ENCODE measurements around the gene GNB1.

GNB1 gene

DNA sequence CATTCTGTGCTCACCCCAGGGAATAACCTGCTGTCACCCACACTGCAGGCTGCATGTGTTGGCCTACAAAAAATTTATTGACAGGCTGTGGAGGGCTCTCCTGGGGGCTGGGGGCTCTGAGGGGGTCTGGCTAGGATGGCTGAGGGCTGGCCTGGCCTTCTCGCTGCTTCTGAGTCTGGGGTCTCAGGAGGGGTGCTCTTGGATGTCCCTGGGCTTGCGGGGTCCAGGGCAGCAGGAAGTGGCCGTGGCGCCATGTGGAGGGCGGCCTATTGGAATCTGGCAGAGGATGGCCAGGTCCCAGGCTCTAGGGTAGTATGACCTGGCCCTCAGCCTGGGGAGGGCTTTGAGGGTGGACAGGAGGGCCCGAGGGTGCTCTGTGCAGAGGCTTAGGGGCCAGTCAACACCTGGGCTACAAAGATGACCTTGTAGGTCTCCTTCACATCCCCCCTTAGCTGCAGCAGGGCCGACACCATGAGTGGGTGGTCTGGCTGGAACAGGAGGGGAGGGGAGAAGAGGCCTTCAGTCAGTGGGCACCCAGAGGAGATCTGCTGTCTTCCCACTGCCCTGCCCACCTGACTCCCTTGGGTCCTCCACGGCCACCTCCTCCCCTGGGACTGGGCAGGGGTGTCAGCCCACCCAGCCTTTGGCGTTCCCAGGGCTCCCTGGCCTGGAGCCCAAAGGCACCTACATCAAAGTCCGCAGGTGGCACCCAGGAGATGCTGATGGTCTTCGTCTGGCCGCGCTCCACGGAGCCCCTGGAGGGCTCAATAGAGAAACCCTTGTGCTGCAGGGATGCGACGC lies 31.2 kb upstream of the GNB1 start:
- no peak overlapping the region for H2BK15ac ChIP-seq (ENCODE audit: low read depth, poor library complexity, severe bottlenecking)
- peaks cover 0 to 42% of the 10 kb centered on the region in 2 experiments for H3K27me3 ChIP-seq (ENCODE audit: control insufficient read depth in 1 of 2, insufficient read depth in 1 of 2, low read length in 2 of 2)
- no peaks in the 10 kb centered on the region for H3K36me3 ChIP-seq (ENCODE audit: control insufficient read depth in 1 of 2, insufficient read depth in 2 of 2, low read depth in 1 of 2, low read length in 2 of 2)
- H2BK12ac ChIP-seq (ENCODE audit: low read length in 2 of 2), result no peak overlapping the region
- no peak overlapping the region for H3K4ac ChIP-seq (ENCODE audit: low read depth in 1 of 2, low read length in 2 of 2)
- no peak overlapping the region for H3K23ac ChIP-seq (ENCODE audit: low read length in 2 of 2)
- 94% methylated on average over 15 of the region's 16 CpGs for WGBS
- H2BK5ac ChIP-seq (ENCODE audit: low read depth, low read length, poor library complexity, severe bottlenecking), result no peak overlapping the region
- no peak overlapping the region for H3K4me2 ChIP-seq (ENCODE audit: low read length, poor library complexity, severe bottlenecking)
- H3K27ac ChIP-seq (ENCODE audit: low read length, poor library complexity, severe bottlenecking), result no peak overlapping the region
- no peaks in the 10 kb centered on the region for H3K9me3 ChIP-seq (ENCODE audit: control insufficient read depth, low read length)
- H3K18ac ChIP-seq (ENCODE audit: low read depth in 1 of 2, low read length in 2 of 2), result no peak overlapping the region
- no peak overlapping the region for H2AK5ac ChIP-seq (ENCODE audit: low read length, severe bottlenecking)
- H3K4me1 ChIP-seq (ENCODE audit: control insufficient read depth, insufficient read depth, low read depth, low read length), result peaks cover 18% of the 10 kb centered on the region
- no peak for DNase-seq
- H3K79me1 ChIP-seq (replicated peaks; ENCODE audit: low read length, poor library complexity, severe bottlenecking), result no peaks in the 10 kb centered on the region
- no peak overlapping the region for H3K4me3 ChIP-seq (ENCODE audit: insufficient read depth in 1 of 2, low read depth in 1 of 2, low read length in 2 of 2)
- H4K8ac ChIP-seq (ENCODE audit: low read length), result no peak overlapping the region
- H2AFZ ChIP-seq (ENCODE audit: low read depth, low read length), result no peak overlapping the region
- no peak overlapping the region for H4K91ac ChIP-seq (ENCODE audit: low read length)
- H3K9ac ChIP-seq (ENCODE audit: low read length), result no peak overlapping the region
- no peak overlapping the region for H2BK120ac ChIP-seq (ENCODE audit: low read depth, low read length)
- H3K14ac ChIP-seq (ENCODE audit: low read length in 2 of 2), result no peak overlapping the region

DNA sequence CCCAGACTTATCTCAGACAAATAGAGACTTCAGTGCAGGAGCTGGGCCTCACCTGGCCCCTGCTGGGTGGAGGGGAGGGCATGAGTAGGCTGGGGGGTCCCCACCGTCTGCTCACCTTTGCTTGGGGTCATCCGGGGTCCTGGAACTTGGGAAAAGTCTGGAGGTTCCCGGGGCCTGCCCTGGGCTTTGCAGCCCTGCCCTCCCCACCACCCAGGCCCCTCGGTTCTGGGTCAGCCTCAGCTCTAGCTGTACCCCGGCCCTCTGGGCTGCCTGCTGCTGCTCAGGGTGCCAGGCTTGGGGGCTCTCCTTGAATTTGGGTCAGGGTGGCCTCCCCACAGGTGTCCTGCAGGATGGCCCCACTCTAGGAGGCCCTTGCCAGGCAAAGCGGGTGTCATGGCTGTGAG lies 30.6 kb upstream of the GNB1 start:
- no peak overlapping the region for H2BK12ac ChIP-seq (ENCODE audit: low read length in 2 of 2)
- 93% methylated on average over 6 of the region's 6 CpGs for WGBS
- no peak overlapping the region for H3K4me3 ChIP-seq (ENCODE audit: insufficient read depth in 1 of 2, low read depth in 1 of 2, low read length in 2 of 2)
- no peak overlapping the region for H3K27ac ChIP-seq (ENCODE audit: low read length, poor library complexity, severe bottlenecking)
- no peak overlapping the region for H2AFZ ChIP-seq (ENCODE audit: low read depth, low read length)
- no peak overlapping the region for H3K9ac ChIP-seq (ENCODE audit: low read length)
- H3K9me3 ChIP-seq (ENCODE audit: control insufficient read depth, low read length), result no peaks in the 10 kb centered on the region
- H3K36me3 ChIP-seq (ENCODE audit: control insufficient read depth in 1 of 2, insufficient read depth in 2 of 2, low read depth in 1 of 2, low read length in 2 of 2), result no peaks in the 10 kb centered on the region
- H4K91ac ChIP-seq (ENCODE audit: low read length), result no peak overlapping the region
- no peak overlapping the region for H2BK120ac ChIP-seq (ENCODE audit: low read depth, low read length)
- no peak overlapping the region for H2BK15ac ChIP-seq (ENCODE audit: low read depth, poor library complexity, severe bottlenecking)
- H3K23ac ChIP-seq (ENCODE audit: low read length in 2 of 2), result no peak overlapping the region
- H2AK5ac ChIP-seq (ENCODE audit: low read length, severe bottlenecking), result no peak overlapping the region
- H3K4me1 ChIP-seq (ENCODE audit: control insufficient read depth, insufficient read depth, low read depth, low read length), result peaks cover 18% of the 10 kb centered on the region
- H3K4ac ChIP-seq (ENCODE audit: low read depth in 1 of 2, low read length in 2 of 2), result no peak overlapping the region
- no peaks in the 10 kb centered on the region for H3K79me1 ChIP-seq (replicated peaks; ENCODE audit: low read length, poor library complexity, severe bottlenecking)
- no peak overlapping the region for H3K18ac ChIP-seq (ENCODE audit: low read depth in 1 of 2, low read length in 2 of 2)
- peaks cover 0 to 40% of the 10 kb centered on the region in 2 experiments for H3K27me3 ChIP-seq (ENCODE audit: control insufficient read depth in 1 of 2, insufficient read depth in 1 of 2, low read length in 2 of 2)
- no peak overlapping the region for H3K14ac ChIP-seq (ENCODE audit: low read length in 2 of 2)
- no peak overlapping the region for H2BK5ac ChIP-seq (ENCODE audit: low read depth, low read length, poor library complexity, severe bottlenecking)
- H3K4me2 ChIP-seq (ENCODE audit: low read length, poor library complexity, severe bottlenecking), result no peak overlapping the region
- DNase-seq, result no peak
- H4K8ac ChIP-seq (ENCODE audit: low read length), result no peak overlapping the region

DNA sequence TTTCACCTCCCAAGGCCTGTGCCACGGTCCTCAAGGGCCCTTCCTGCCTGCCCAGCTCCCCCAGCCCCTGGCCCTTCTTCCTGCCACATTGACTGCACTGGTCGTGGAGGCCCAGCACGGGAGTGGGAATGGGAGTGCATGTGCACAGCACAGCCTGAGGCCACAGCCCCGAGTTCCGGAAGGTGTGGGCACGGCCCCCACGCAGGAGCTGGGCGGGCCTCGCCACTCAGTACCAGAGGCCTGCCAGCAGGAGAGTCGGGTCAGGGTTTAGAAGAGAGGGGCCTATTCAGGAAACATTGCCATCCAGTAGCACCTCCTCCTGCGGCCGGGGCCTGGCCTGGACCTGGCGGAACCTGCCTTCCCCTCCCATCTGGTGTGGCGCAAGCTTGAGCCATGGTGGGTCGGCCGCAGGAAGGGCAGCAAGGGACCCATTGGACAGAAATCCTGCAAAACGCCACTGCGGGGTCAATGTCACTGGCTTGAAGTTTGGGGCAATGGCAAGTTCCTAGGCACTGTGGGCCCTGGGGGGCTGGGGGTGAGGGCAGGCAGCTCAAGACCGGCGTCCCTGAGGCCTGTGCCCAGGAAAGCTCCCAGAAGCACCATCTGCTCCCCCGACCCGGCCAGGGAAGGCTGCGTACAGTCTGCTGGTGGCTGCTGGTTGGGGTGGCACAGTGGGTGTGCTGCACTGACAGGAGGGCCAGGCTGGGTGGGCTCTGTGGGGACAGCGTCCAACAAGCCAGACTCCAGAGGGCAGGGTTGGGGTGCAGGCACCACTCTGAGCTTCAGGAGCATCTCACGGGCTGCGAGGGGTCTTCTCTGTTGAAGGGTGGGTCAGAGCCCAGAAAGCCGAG lies 29.9 kb upstream of the GNB1 start:
- DNase-seq, result no peak
- Histone ChIP-seq H2BK12ac (ENCODE audit: low read length in 2 of 2) (peak overlapping the region in 1 of 2 experiments; percentile 25), H3K4me3 (ENCODE audit: insufficient read depth in 1 of 2, low read depth in 1 of 2, low read length in 2 of 2) (no peak overlapping the region), H3K27ac (ENCODE audit: low read length, poor library complexity, severe bottlenecking) (no peak overlapping the region), H2BK120ac (ENCODE audit: low read depth, low read length) (no peak overlapping the region), H3K18ac (ENCODE audit: low read depth in 1 of 2, low read length in 2 of 2) (peak overlapping the region in 1 of 2 experiments; percentile 11), H3K14ac (ENCODE audit: low read length in 2 of 2) (no peak overlapping the region), H2AFZ (ENCODE audit: low read depth, low read length) (no peak overlapping the region), H4K8ac (ENCODE audit: low read length) (no peak overlapping the region), H3K23ac (ENCODE audit: low read length in 2 of 2) (no peak overlapping the region), H2BK15ac (ENCODE audit: low read depth, poor library complexity, severe bottlenecking) (no peak overlapping the region), H3K4me1 (ENCODE audit: control insufficient read depth, insufficient read depth, low read depth, low read length) (peaks cover 18% of the 10 kb centered on the region), H4K91ac (ENCODE audit: low read length) (no peak overlapping the region), H2BK5ac (ENCODE audit: low read depth, low read length, poor library complexity, severe bottlenecking) (no peak overlapping the region), H3K79me1 (replicated peaks; ENCODE audit: low read length, poor library complexity, severe bottlenecking) (no peaks in the 10 kb centered on the region), H3K4me2 (ENCODE audit: low read length, poor library complexity, severe bottlenecking) (no peak overlapping the region), H3K4ac (ENCODE audit: low read depth in 1 of 2, low read length in 2 of 2) (no peak overlapping the region), H3K36me3 (ENCODE audit: control insufficient read depth in 1 of 2, insufficient read depth in 2 of 2, low read depth in 1 of 2, low read length in 2 of 2) (no peaks in the 10 kb centered on the region), H3K9me3 (ENCODE audit: control insufficient read depth, low read length) (no peaks in the 10 kb centered on the region), H2AK5ac (ENCODE audit: low read length, severe bottlenecking) (no peak overlapping the region), H3K9ac (ENCODE audit: low read length) (no peak overlapping the region), H3K27me3 (ENCODE audit: control insufficient read depth in 1 of 2, insufficient read depth in 1 of 2, low read length in 2 of 2) (peaks cover 0 to 39% of the 10 kb centered on the region in 2 experiments)
- WGBS, result 92% methylated on average over 27 of the region's 27 CpGs

DNA sequence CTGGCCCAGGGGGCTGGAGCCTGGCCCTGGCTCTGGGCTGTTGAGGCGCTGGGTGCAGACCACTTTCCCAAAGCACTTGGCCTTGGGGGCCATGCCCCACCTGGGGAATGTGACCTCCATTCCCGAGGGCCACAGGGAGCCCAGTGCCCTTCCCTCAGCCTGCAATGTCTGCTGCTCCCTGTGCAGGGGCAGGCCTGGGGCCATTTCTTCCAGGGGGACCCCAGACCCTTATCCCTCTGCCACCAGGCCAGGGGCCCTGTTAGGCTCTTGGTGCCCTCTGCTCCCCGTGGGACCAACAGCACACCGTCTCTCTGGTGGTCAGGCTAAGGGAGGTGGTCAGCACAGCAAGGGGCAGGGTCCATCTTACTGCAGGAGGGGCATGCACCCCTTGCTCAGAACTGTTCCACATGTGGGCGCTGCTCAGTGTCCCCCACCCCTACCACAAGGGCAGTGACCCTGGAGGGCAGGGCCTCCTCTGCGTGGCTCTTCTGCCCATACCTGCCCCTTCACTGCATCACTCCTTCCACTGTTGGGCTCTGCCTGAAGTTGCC lies 29.2 kb upstream of the GNB1 start:
- Histone ChIP-seq H3K27me3 (ENCODE audit: control insufficient read depth in 1 of 2, insufficient read depth in 1 of 2, low read length in 2 of 2) (peaks cover 0 to 44% of the 10 kb centered on the region in 2 experiments), H2AK5ac (ENCODE audit: low read length, severe bottlenecking) (no peak overlapping the region), H3K9me3 (ENCODE audit: control insufficient read depth, low read length) (no peaks in the 10 kb centered on the region), H2BK15ac (ENCODE audit: low read depth, poor library complexity, severe bottlenecking) (no peak overlapping the region), H2BK5ac (ENCODE audit: low read depth, low read length, poor library complexity, severe bottlenecking) (no peak overlapping the region), H3K4me3 (ENCODE audit: insufficient read depth in 1 of 2, low read depth in 1 of 2, low read length in 2 of 2) (peak overlapping the region in 1 of 2 experiments; percentile 37), H3K23ac (ENCODE audit: low read length in 2 of 2) (no peak overlapping the region), H3K27ac (ENCODE audit: low read length, poor library complexity, severe bottlenecking) (no peak overlapping the region), H3K4me1 (ENCODE audit: control insufficient read depth, insufficient read depth, low read depth, low read length) (peaks cover 18% of the 10 kb centered on the region), H2BK120ac (ENCODE audit: low read depth, low read length) (peak overlapping the region; percentile 24), H3K14ac (ENCODE audit: low read length in 2 of 2) (no peak overlapping the region), H3K4me2 (ENCODE audit: low read length, poor library complexity, severe bottlenecking) (no peak overlapping the region), H3K4ac (ENCODE audit: low read depth in 1 of 2, low read length in 2 of 2) (peak overlapping the region in 1 of 2 experiments; percentile 6), H3K36me3 (ENCODE audit: control insufficient read depth in 1 of 2, insufficient read depth in 2 of 2, low read depth in 1 of 2, low read length in 2 of 2) (no peaks in the 10 kb centered on the region), H2BK12ac (ENCODE audit: low read length in 2 of 2) (peak overlapping the region in 1 of 2 experiments; percentile 87), H2AFZ (ENCODE audit: low read depth, low read length) (no peak overlapping the region), H3K9ac (ENCODE audit: low read length) (no peak overlapping the region), H4K8ac (ENCODE audit: low read length) (peak overlapping the region; percentile 85), H4K91ac (ENCODE audit: low read length) (peak overlapping the region; percentile 85), H3K79me1 (replicated peaks; ENCODE audit: low read length, poor library complexity, severe bottlenecking) (no peaks in the 10 kb centered on the region), H3K18ac (ENCODE audit: low read depth in 1 of 2, low read length in 2 of 2) (peak overlapping the region; percentile 82 to 92)
- WGBS, result 96% methylated on average over 6 of the region's 6 CpGs
- no peak for DNase-seq
